NOMO-1 treated with dmso at 0.1 percent for 144 hours (cell line): ENCODE results near the gene C6.
"Not testable (repeated sequence)": the region's sequence is repeated elsewhere in the genome, so short reads cannot be mapped to it uniquely, and the experiment has no call there.

Source experiments
- DNase-seq: peaks from one replicate; lab custom pipeline; 2025; ENCODE audit not compliant: unreplicated experiment; lab: John Stamatoyannopoulos, UW

Gene C6

GRCh38 chr5:41213340-41213739 is at the start of gene C6:
Gene C6 (minus strand): TSS chr5:41213532. CDS start chr5:41203230, 10,302 bp downstream.
- DNase-seq: no peak

- DNase-seq: no peak
These were observed 43.1 kb upstream of the C6 start for GRCh38 chr5:41256400-41256799.

- no peak for DNase-seq
These were observed 39.8 kb upstream of the C6 start for GRCh38 chr5:41253109-41253508.

- no peak for DNase-seq
These were observed 38.7 kb upstream of the C6 start for GRCh38 chr5:41252036-41252435.

- no peak for DNase-seq
These were observed 37.1 kb upstream of the C6 start for GRCh38 chr5:41250351-41250987.

GRCh38 chr5:41247135-41247534 is 33.8 kb upstream of the C6 start:
- DNase-seq: no peak

- DNase-seq: no peak
These were observed 33.0 kb upstream of the C6 start for GRCh38 chr5:41246376-41246775.

- DNase-seq: no peak
These were observed 30.2 kb upstream of the C6 start for GRCh38 chr5:41243558-41243957.

GRCh38 chr5:41240985-41241384 is 27.7 kb upstream of the C6 start:
- no peak for DNase-seq

GRCh38 chr5:41240390-41240789 is 27.1 kb upstream of the C6 start:
- DNase-seq: no peak

- no peak for DNase-seq
These were observed 21.1 kb upstream of the C6 start for GRCh38 chr5:41234475-41234874.

- DNase-seq: no peak
These were observed 19.5 kb upstream of the C6 start for GRCh38 chr5:41232797-41233196.

- DNase-seq: not testable (repeated sequence)
These were observed 16.9 kb upstream of the C6 start for GRCh38 chr5:41230276-41230675.

- no peak for DNase-seq
These were observed 10.6 kb upstream of the C6 start for GRCh38 chr5:41223962-41224361.

- no peak for DNase-seq
These were observed 6.4 kb upstream of the C6 start for GRCh38 chr5:41219658-41220269.

- DNase-seq: no peak
These were observed 5.8 kb upstream of the C6 start for GRCh38 chr5:41218929-41219657.

- DNase-seq: no peak
These were observed 850 bp upstream of the C6 start for GRCh38 chr5:41214182-41214581.

- no peak for DNase-seq
These were observed 397 bp downstream of the C6 start for GRCh38 chr5:41212935-41213334.

GRCh38 chr5:41211417-41211816 is 1.9 kb downstream of the C6 start:
- DNase-seq: no peak

- not testable (repeated sequence) for DNase-seq
These were observed 7.9 kb downstream of the C6 start for GRCh38 chr5:41205475-41205874.

GRCh38 chr5:41203033-41203432 is 10.3 kb downstream of the C6 start:
- no peak for DNase-seq

GRCh38 chr5:41201082-41201772 is 12.1 kb downstream of the C6 start:
- DNase-seq: no peak
